Kidney (tissue), 14 donors: ENCODE measurements around the gene SCN5A. TPM values are rescaled to one million over a fixed set of nuclear protein-coding genes. Genes with fewer than 3 reads are reported as not detected.

Source experiments
- DNase-seq, 5 donors: peaks; one replicate each; pipeline ENCODE4 v3.0.0-alpha.2; 2013 to 2020
- FAIRE-seq: peaks from 2 replicates; lab custom pipeline; 2012; peaks lifted over from hg19 to GRCh38; lab: Jason Lieb, UNC
- H3K27ac ChIP-seq, 2 donors: one replicate each; pipeline ENCODE4 v1.7.0; 2013; ENCODE audit warnings: low read depth in 2 of 2, low read length in 2 of 2, inconsistent platforms in 1 of 2
- H3K27me3 ChIP-seq: one replicate; pipeline ENCODE4 v1.7.1; 2013; ENCODE audit warnings: low read length, inconsistent platforms; ENCODE audit not compliant: control insufficient read depth, insufficient read depth
- H3K36me3 ChIP-seq, 3 donors: one replicate each; pipeline versions ENCODE4 v1.7.0 to v1.7.1; 2013; ENCODE audit warnings: low read length in 3 of 3, control low read depth in 1 of 3, inconsistent platforms in 1 of 3; ENCODE audit not compliant: insufficient read depth in 3 of 3, control insufficient read depth in 2 of 3
- H3K4me1 ChIP-seq, 3 donors: one replicate each; pipeline versions ENCODE4 v1.7.0 to v1.7.1; 2013; ENCODE audit warnings: low read length in 3 of 3, inconsistent platforms in 1 of 3, low read depth in 1 of 3; ENCODE audit not compliant: control insufficient read depth in 2 of 3, insufficient read depth in 2 of 3
- H3K4me3 ChIP-seq, 3 donors: one replicate each; pipeline versions ENCODE4 v1.7.0 to v1.8.1; 2013; ENCODE audit warnings: low read length in 3 of 3, control low read depth in 1 of 3, inconsistent platforms in 1 of 3
- H3K9ac ChIP-seq, 3 donors: one replicate each; pipeline versions ENCODE4 v1.7.0 to v1.7.1; 2013; ENCODE audit warnings: low read length in 3 of 3, control low read depth in 1 of 3, inconsistent platforms in 1 of 3
- H3K9me3 ChIP-seq, 3 donors: one replicate each; pipeline versions ENCODE4 v1.7.0 to v1.7.1; 2013; ENCODE audit warnings: low read length in 3 of 3, control low read depth in 1 of 3, inconsistent platforms in 1 of 3; ENCODE audit not compliant: control insufficient read depth in 2 of 3, insufficient read depth in 1 of 3
- intact Hi-C: fragments of 100-400 bp; cut with DNase I; formaldehyde crosslinking; loops from one replicate; pipeline ENCODE4 v1.11.1; 2022
- polyA plus RNA-seq: library from polyadenylated mRNA; stranded (reverse); fragments of 350-450 nt; fragmentation: Illumina TruSeq; extraction: RNeasy Lipid Tissue Mini Kit (QIAGEN cat#74804); gene quantifications from one replicate; pipeline ENCODE4 v1.2.3, GENCODE V29; 2014; ENCODE audit warnings: low read depth, low replicate concordance; ENCODE audit not compliant: insufficient read depth
- total RNA-seq: library from RNA; stranded (reverse); fragmentation: NEBNext Ultra II Directional; extraction: Animal tissue kit (Norgen Biotek cat#: 25700); gene quantifications from one replicate; pipeline ENCODE4 v1.2.1, GENCODE V29; 2021
- TF ChIP-seq, protein P1 (sequence below): IDR thresholded peaks from 3 replicates; pipeline ENCODE4 v1.5.1; 2012; ENCODE audit warnings: mild to moderate bottlenecking, moderate library complexity, borderline replicate concordance; ENCODE audit not compliant: insufficient read depth; ENCODE audit errors: extremely low read depth
- donor health status: control.
- donor health status: control.
- donor health status: control.
- donor health status: control.
- donor health status: control.
- donor health status: DM: yes; HTN: yes; CAD: no.
- donor health status: Normal renal cell carcinoma (clear cell type).

Gene SCN5A
- total and polyA plus RNA-seq, 2 donors from 2014 or later = 0.06 to 0.72 TPM

DNA sequence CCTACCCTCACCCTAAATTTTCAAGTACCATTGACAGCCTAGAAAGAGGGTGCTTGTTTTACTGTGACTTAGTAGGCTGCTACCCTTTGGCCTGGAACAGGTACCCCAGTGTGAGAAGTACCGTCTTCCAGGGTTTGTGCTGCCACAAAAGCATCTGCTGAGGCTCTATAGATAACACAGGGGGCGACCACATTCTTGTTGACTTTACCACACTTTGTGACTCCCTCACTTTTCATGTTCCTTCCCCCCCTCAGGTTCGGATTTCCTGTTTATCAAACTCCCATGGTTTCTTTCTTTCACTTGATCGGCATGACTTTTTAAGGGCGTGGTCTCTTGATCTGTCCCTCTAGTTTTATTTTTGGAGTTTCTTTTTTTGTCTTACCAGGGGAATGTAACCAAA is 129.8 kb downstream of the SCN5A start:
- FAIRE-seq (no peak), DNase-seq (no peak)

DNA sequence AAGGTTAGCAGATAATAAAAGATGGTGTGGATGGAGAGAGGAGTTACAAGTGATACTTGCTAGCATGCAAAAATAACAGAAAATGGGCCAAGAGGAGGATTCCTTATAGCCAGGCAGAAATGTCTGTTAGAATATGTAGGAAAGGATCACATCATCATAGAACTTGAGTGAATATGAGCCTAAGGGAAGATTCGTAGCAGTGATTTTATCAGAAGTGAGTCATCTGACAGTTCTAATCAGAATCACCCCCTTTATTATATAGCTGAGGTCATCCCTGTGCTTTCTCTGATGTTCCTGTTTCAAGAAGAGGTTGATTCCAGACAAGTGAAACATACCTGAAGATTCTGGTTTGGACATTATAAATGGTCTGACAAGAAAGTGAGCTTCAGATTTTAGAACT is 130.5 kb downstream of the SCN5A start:
- Histone ChIP-seq H3K36me3 (peaks cover 0 to 4% (median 1%) of the 10 kb centered on the region in 3 donors), H3K9ac (no peak overlapping the region), H3K4me1 (no peaks in the 10 kb centered on the region), H3K4me3 (no peak overlapping the region), H3K27me3 (no peaks in the 10 kb centered on the region), H3K27ac (no peak overlapping the region), H3K9me3 (no peaks in the 10 kb centered on the region)
- intact Hi-C loops = no loop called here
- no peak for FAIRE-seq
- TF ChIP-seq, protein P1, sequence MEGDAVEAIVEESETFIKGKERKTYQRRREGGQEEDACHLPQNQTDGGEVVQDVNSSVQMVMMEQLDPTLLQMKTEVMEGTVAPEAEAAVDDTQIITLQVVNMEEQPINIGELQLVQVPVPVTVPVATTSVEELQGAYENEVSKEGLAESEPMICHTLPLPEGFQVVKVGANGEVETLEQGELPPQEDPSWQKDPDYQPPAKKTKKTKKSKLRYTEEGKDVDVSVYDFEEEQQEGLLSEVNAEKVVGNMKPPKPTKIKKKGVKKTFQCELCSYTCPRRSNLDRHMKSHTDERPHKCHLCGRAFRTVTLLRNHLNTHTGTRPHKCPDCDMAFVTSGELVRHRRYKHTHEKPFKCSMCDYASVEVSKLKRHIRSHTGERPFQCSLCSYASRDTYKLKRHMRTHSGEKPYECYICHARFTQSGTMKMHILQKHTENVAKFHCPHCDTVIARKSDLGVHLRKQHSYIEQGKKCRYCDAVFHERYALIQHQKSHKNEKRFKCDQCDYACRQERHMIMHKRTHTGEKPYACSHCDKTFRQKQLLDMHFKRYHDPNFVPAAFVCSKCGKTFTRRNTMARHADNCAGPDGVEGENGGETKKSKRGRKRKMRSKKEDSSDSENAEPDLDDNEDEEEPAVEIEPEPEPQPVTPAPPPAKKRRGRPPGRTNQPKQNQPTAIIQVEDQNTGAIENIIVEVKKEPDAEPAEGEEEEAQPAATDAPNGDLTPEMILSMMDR = no peak
- DNase-seq = no peak

More for the DNA sequence above, 129.8 kb downstream of the SCN5A start:
- H3K27me3 ChIP-seq = no peaks in the 10 kb centered on the region
- H3K9me3 ChIP-seq = no peaks in the 10 kb centered on the region
- H3K9ac ChIP-seq = no peak overlapping the region
- intact Hi-C loops = loop anchor here (10.0 kb wide), 1 partner anchor 135 kb away; no protein-coding TSS in a partner anchor
- no peaks in the 10 kb centered on the region for H3K4me1 ChIP-seq
- peaks cover 0 to 10% (median 7%) of the 10 kb centered on the region in 3 donors for H3K36me3 ChIP-seq
- H3K27ac ChIP-seq = no peak overlapping the region
- H3K4me3 ChIP-seq = no peak overlapping the region
- TF ChIP-seq, protein P1 = no peak

DNA sequence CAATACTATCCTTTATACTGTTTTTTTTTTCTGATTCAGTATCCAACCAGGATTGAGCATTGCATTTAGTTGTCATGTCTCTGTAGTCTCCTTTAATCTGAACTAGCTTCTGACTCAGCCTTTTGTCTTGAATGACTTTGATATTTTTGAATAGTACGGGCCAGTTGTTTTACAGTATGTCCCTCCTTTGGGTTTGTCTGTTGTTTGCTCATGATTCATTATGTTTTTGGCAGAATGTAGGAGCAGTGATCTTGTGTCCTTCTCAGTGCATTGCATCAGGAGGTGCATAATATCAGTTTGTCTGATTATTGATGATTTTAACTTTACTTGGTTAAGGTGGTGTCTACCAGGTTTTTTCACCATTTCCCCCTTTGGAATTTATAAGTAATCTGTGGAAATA is 132.8 kb downstream of the SCN5A start:
- no peak overlapping the region for H3K9ac ChIP-seq
- no peaks in the 10 kb centered on the region for H3K4me1 ChIP-seq
- H3K36me3 ChIP-seq = peaks cover 0 to 6% (median 0%) of the 10 kb centered on the region in 3 donors
- H3K9me3 ChIP-seq = no peaks in the 10 kb centered on the region
- FAIRE-seq = no peak
- DNase-seq = no peak
- TF ChIP-seq, protein P1 = no peak
- H3K27me3 ChIP-seq = no peaks in the 10 kb centered on the region
- no peak overlapping the region for H3K4me3 ChIP-seq
- intact Hi-C loops = no loop called here
- no peak overlapping the region for H3K27ac ChIP-seq

DNA sequence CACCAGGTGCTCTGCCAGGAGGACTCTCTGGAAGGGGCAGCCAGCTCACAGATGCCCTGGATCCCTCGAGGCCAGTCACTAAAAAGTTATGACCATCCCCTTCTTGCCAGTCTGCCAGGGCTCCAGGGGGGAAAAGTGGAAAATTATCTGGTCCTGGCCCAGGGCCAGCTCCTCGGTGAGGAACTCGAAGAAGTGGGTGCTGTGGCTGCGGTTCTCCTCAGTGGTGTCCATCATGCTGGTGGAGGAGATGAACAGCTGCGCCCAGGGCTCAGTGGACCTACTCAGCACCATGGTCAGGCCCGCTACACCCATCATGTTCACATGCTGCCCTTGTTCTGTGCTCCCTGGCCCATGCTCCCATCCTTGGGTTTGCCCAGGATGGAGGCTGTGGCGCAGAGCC is 134.1 kb downstream of the SCN5A start:
- Histone ChIP-seq H3K36me3 (peaks cover 0 to 6% (median 0%) of the 10 kb centered on the region in 3 donors), H3K27me3 (no peaks in the 10 kb centered on the region), H3K9me3 (no peaks in the 10 kb centered on the region), H3K4me3 (no peak overlapping the region), H3K4me1 (no peaks in the 10 kb centered on the region), H3K9ac (no peak overlapping the region), H3K27ac (no peak overlapping the region)
- TF ChIP-seq, protein P1 = no peak
- DNase-seq (peak in 1 of 5 donors; percentile 68), FAIRE-seq (no peak)
- intact Hi-C loops = no loop called here
